GM19025 (cell line): ENCODE results near the gene MAP2K5.

Experiments
- ATAC-seq: cut with Tn5 transposase; IDR thresholded peaks from one replicate; pipeline ENCODE4 v1.9.1; 2021; ENCODE audit warnings: mild to moderate bottlenecking, low read depth, moderate library complexity; ENCODE audit not compliant: unreplicated experiment

Gene MAP2K5

GRCh38 chr15:67829647-67830504, 287.4 kb downstream of the MAP2K5 start:
- no peak for ATAC-seq

GRCh38 chr15:67831363-67831762, 288.9 kb downstream of the MAP2K5 start:
- ATAC-seq, result no peak

GRCh38 chr15:67832031-67832551, 289.6 kb downstream of the MAP2K5 start:
- ATAC-seq, result no peak

GRCh38 chr15:67832897-67833709, 290.6 kb downstream of the MAP2K5 start:
- ATAC-seq, result no peak

GRCh38 chr15:67833710-67834511, 291.4 kb downstream of the MAP2K5 start:
- no peak for ATAC-seq

DNA sequence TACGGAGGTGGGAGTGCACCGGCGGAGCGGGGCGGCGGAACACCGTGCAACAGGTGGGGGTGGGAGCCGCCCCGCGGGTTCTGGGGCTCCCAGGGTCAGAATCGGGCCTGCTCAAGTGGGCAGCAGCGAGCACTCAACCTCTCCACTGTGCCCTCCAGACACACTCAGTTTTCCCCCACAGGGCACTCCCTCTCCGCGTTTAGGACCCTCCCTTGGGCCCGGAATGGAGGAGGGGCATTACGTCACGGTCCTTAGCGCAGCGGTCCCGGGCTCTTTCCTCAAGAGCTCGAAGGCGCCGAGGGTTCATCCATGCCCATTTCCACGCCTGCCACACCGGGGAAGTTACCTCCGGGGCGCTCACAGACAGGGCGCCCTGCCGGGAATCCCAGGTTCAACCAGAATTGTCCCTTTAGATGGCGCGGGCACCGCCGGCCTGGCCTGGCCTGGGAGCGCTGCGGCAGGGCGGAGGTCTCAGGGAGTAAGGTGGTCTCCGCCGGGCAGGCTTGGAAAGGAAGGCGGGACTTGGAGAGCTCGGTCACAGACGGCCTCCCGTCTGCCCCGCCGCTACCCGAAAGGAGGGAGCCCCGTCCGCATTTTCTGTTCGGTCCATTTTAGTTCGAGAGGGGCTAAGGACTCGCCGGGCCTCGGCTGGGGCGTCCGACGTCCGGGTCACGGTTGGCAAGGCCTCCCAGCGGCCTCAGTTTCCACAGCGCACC, 292.2 kb downstream of the MAP2K5 start:
- no peak for ATAC-seq

- ATAC-seq, result no peak
Measured at GRCh38 chr15:67835297-67836133, 293.0 kb downstream of the MAP2K5 start.

DNA sequence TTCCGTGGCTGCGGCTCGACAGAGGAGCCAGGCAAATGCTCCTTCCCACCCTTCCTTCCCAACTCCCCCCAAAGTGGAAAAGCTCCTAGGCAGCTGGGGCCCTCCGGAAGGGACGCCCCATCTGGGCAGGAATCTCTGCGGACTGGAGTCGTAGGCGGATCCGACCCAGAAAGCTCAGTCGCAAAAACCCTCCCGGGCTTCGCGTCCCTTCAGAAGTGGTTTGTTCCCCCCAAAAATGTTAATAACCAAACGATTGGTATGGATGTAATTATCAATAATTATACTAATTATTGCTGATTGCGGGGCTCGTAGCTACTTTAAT, 293.6 kb downstream of the MAP2K5 start:
- no peak for ATAC-seq

DNA sequence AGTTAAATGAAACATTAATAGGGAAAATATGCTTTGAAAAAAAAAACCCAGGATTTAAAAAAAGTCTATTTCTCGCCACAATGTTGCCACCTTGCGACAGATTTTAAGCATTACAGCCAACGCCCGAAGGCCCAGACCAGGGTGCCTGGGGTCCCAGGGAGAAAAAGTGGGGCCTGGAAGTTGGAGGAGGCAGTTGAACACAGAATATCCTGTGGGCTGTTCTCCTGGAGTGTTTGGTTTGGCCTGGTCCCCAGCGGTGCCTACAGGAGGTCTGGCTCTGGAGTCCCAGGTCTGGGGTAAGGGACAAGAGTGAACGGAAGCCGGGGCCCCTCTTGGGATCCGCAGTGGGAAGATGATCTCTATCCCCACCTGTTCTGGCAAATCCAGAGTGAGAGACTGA, 294.0 kb downstream of the MAP2K5 start:
- ATAC-seq, result no peak

GRCh38 chr15:67836955-67837354, 294.5 kb downstream of the MAP2K5 start:
- no peak for ATAC-seq

DNA sequence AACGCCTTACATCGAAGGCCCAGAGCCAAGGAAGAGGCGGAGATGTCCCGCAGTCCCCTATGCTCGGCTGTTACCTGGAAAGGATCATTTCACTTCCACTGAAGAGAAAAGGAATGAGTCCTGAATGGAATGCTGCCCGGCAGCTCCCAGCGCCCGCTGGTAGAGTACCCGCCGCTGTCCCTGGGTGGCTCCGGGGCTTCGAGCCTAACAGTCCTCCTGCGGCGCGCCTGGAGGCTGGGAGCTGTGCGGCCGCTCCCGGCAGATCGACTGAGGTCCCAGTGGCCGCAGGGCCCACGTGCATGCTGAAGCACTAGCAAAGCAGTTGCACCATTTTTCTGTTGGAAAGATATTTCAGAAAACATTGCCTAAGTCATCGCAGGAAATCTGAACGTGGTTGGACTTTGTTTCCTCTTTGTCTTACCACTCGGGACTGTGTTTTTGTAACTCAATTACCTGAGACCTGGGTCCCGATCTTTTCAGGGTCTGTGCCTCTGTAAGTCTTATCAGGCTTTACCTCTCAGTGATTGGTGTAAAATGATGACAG, 296.4 kb downstream of the MAP2K5 start:
- no peak for ATAC-seq

DNA sequence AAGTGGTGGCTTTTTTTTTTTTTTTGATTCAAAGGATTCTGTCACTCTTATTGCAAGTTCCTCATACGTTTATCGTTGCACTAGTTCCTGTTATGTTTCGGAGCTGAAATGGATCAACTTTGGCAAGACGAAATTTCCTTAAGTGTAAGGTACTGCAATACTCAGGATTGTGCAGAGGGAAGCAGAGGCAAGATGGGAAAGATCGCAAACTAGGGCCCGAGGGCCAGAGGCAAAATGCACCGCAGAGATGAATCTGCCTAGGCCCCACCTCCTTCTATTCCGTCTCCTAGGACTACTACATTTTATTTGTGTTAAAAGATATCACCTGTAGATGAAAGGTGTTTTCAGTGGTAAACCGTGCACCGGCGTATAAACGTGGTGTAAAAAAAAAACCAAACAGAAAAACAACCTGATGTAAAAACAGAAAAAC, 297.0 kb downstream of the MAP2K5 start:
- ATAC-seq, result peak; percentile 7

- peak; percentile 79 for ATAC-seq
Measured at GRCh38 chr15:67839929-67840748, 297.6 kb downstream of the MAP2K5 start, which contains the start of gene RNU6-1. TSS of gene RNU6-1 (minus strand) at chr15:67840045.

- no peak for ATAC-seq
Measured at GRCh38 chr15:67840749-67841512, 298.4 kb downstream of the MAP2K5 start.

- ATAC-seq, result no peak
Measured at GRCh38 chr15:67841513-67841762, 298.9 kb downstream of the MAP2K5 start.

- ATAC-seq, result no peak
Measured at GRCh38 chr15:67843092-67843501, 300.6 kb downstream of the MAP2K5 start.

DNA sequence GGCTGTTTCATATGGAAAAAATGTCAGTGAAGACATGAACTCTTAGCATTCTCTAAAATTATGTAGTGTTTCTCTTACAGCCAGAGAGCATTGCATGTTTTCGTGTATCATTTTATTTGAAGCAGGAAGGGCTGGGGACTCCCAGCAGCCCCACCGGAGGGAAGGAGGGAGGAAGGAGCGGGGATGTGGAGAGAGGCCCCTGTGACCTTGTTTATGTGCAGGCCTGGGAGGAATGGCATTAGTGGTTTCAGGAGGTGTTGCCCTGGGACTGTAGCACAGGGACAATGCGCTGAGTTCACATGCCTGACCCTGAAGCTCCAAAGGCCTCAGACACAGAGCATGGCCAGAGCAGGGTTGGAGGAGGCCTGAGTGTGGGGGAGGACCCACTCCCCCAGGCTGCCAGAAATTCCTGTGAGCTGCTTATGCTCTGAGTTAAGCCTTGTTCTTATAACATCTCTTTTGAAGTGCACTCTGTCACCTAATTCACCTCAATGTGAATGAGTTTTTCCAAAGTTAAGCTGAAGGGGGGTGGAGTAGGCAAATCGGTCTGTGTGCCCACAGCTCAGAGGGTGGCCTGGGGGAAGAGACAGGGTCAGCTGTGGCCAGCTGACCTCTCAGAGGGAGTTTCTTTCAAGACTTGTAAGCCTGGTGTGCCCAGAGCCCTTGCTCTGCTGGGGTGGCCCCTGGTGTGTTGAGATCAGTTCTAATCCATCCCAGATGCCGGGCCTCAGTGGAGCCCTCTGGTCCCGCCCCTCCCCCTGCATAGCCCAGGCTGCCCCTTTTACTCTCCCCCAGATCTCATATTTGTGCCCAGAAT, 301.3 kb downstream of the MAP2K5 start:
- no peak for ATAC-seq
